HEK293T (cell line): ENCODE data around the gene NCF1.
"Not testable (repeated sequence)": the region's sequence is repeated elsewhere in the genome, so short reads cannot be mapped to it uniquely, and the experiment has no call there.

ENCODE experiments used
- HDGF ChIP-seq: fragments of 450-650 bp; IDR thresholded peaks from 2 replicates; pipeline ENCODE4 v1.6.1; 2017; ENCODE audit warnings: antibody characterized with exemption, borderline replicate concordance
- L3MBTL2 ChIP-seq: fragments of 450-650 bp; conservative IDR thresholded peaks from 2 replicates; pipeline ENCODE4 v1.6.1; 2016; ENCODE audit warnings: mild to moderate bottlenecking

GRCh38 chr7:74758268-74758667 is 15.5 kb upstream of the NCF1 start:
- not testable (repeated sequence) for TF ChIP-seq HDGF, L3MBTL2
